HG03432 (cell line): ENCODE measurements around the gene RGS3.
"Not testable (repeated sequence)": the region's sequence is repeated elsewhere in the genome, so short reads cannot be mapped to it uniquely, and the experiment has no call there.

Experiments used
- ATAC-seq: cut with Tn5 transposase; IDR thresholded peaks from one replicate; pipeline ENCODE4 v1.9.1; 2021; ENCODE audit warnings: mild to moderate bottlenecking, moderate library complexity; ENCODE audit not compliant: unreplicated experiment

The RGS3 gene

DNA sequence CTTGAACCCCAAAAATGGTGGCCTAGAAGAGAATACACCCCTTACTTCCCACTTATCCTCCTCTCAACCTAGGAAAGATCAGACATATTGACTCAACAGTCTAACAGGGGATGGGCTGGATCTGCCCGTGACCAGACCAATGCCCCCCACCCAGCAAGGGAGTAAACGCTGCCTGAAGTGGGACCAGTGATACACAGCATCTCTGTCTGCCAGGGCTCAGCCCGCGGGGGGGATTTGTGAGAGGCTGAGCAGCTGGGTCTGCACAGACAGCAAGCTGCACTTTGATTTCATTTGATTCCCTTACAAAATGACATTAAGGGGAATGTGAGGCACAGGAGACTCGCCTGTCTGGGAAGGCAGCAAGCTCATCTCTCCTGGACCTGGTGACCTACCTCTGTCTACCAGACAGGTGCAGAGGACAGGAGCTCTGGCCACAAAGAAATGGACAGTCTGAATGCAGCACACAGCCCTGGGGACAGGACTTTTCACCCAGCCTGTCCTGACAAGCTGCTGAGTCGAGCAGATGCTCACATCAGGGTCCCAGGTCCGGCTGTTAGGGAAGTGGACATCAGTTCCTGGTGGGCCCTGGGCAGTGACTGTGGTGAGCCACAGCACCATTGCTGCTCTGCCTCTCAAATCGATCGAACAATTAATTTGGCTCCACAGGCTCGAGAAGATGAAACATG lies 79.9 kb downstream of the RGS3 start:
- no peak for ATAC-seq

DNA sequence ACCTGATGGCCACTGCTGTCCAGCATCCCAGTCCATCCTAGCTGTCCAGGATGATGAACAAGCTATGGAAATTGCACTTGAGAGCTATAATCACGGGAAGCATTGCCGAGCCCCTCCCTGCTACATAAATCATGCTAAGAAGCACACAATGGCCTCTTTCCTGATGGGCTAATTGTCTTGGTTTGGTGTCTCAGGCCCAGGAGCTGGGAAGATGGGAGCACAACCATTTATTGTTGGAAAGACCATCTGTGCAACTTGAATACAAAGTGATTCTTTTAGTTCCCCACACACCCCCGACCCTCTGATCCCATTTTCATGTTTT lies 80.4 kb downstream of the RGS3 start:
- no peak for ATAC-seq

DNA sequence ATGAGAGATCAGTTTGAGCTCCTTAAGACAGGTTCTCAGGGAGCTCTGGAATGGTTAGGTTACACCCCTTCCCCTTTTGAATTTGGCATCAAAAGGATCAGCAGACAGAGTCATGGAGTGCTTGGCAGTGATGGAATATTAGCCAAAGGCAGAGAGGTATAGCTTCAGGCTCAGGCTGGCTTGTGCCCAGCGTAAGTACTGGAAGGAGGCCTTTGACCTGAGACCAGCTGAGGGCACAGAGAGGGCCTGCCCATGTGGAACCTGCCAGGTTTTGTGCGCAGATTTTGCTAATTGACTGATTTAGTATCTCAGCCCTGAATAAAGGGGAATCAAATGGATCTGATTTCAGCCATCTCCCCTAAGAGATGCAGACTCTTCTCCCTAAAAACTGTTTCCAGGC lies 81.5 kb downstream of the RGS3 start:
- ATAC-seq: no peak

DNA sequence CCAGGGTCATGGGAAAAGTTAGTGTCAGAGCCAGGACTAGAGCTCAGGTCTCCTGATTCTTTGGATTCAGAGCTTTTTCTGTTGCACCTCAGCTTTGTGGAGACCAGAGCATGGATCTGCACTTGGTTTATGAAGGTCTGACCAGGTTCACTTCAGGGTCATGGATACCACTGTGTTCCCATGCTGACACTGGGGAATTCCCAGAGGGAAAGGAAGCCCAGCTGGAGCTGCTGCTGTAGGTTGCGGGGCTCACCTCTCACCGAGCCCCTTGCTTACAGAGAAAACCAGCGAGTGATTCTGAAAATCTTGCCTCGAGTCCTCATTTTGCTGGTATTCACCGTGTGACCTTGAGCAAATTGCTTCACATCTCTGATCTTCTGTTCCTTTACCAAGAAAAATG lies 83.0 kb downstream of the RGS3 start:
- ATAC-seq: no peak

DNA sequence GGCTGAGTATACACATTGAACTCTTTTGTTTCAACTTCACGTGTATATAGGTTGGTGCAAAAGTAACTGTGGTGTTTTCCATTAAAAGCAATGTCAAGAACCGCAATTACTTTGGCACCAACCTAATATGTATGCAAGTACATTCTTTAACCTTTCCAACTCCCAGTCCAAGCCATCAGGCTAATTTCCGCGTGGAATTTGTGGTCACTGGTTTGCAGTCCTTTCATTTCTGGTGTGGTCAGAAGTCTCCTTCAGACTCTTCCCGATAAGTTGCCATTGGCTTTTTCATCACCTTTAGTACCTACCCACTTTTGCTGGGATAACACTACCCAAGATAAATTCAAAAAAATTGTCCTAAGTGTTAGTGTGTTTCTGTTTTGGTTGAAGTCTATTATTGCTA lies 84.0 kb downstream of the RGS3 start:
- ATAC-seq: no peak

DNA sequence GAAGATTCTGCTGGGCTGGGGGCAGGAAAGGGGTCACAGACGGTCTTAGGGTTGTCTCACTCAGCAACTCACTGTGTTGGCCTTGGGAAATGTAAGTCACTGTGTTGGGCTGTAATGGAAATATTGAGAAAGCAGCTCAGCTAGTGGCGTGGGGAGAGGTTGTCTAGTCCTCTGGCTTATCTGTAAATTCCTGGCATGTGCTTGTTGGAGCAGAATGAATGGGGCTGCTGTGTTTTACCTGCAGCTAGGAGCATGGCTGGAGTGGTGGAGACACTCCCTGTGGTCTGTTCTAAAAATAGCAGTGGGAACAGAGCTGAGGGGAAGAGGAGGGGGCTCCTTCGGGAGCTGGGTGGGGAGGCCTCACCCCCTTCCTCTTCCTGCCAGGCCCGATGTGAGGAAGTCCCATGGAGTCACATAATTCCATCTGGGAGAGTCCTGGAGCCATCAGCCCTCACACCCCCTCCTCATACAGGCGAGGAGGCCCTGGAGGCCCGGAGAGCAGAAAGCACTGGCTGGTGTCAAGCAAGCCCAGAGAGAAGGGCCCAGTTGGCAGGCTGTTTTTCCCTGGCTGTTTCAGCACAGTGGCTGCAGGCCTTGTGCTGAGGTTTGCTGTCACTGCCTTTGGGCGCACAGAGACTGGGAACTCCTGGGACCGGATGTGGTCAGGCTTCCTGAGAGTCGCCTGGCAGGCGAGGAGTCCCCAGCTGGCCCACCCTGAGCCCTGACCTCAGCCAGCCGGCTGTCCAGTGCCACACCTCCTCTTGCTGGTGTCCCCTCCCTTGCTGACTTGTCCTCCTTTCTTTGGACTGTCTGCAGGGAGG lies 84.9 kb downstream of the RGS3 start:
- peak; percentile 61 for ATAC-seq

DNA sequence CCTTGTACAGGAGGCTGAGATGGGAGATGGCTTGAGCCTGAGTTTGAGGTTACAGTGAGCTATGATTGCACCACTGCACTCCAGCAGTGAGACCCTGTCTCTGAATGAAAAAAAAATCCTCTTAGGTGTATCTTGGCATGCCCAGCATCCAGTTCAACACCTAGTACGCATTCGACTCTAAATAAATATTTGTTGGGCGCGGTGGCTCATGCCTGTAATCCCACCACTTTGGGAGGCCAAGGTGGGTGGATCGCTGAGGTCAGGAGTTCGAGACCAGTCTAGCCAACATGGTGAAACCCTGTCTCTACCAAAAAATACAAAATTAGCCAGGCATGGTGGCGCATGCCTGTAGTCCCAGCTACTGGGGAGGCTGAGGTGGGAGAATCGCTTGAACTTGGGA lies 86.4 kb downstream of the RGS3 start:
- ATAC-seq: not testable (repeated sequence)

DNA sequence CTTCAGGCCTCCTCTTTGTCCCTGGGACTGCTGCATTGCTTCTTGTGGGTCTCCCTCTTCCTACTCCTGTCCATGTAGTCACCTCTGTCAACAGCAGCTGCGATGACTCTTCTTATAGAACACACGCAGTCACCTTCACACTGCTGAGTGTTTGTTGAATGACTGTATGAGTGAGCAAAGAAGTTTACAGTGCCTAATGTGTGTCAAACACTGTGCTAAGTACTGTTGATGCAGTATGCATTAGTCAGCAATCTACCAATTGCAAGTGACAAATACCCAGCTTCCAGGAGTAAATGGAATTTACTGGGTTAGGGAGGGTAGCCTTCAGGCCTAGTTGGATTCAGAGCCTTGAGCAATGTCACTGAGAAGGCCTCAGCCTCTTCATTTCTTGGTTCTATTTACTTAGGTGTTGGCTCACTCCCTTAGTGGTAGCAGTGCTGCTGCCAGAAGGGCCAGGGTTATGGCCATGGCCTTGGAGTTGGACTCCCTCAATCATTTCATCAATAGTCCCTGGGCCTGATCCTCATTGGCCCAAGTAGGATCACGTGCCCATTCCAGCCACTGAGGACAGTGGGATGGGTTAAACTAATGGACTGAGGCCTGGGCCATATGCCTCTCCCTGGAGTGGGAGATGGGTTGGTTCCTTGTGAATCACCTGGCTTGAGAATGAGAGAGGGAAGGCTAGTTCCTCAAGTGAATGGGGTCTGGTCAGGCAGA lies 93.5 kb downstream of the RGS3 start:
- ATAC-seq: no peak

DNA sequence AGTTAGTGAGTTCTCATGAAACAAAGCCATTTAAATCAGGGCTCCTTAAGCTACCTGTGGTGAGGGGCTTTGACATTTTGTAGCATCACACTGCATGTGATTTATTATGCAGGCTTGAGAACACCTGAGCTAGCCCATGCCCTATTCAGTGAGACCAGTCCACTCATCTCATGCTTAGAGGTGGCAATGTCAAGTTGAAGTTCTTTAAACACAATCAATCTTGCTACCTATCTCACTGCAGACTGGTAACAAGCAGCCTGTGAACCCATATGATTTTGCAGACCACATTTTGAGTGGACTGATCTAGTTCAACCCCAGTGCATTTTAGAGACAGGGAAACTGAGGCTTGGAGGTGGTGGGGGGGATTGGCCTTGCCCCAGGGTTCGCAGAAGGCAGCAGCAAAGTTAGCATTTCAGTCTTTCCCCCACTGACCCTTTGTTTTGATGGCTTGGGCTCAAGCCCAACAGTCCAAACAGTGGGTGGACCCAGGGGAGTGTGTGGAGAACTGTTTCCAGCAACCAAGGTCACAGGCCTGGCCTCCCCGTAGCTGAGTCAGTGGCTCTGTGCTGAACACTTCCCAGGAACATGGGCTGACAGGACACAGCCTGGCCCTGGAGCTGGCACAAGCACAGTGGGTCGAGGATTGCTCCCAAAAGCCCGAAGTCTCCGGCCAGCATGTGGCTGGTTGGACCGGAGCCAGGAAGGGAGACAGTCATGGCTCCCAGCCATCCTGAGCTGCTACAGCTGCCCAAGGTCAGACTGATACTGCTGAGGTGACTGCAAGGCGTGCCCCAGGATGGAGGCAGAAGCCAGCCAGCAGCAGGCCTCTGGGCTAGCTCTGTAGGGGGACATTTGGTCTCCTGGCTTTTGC lies 95.3 kb downstream of the RGS3 start:
- ATAC-seq: no peak

DNA sequence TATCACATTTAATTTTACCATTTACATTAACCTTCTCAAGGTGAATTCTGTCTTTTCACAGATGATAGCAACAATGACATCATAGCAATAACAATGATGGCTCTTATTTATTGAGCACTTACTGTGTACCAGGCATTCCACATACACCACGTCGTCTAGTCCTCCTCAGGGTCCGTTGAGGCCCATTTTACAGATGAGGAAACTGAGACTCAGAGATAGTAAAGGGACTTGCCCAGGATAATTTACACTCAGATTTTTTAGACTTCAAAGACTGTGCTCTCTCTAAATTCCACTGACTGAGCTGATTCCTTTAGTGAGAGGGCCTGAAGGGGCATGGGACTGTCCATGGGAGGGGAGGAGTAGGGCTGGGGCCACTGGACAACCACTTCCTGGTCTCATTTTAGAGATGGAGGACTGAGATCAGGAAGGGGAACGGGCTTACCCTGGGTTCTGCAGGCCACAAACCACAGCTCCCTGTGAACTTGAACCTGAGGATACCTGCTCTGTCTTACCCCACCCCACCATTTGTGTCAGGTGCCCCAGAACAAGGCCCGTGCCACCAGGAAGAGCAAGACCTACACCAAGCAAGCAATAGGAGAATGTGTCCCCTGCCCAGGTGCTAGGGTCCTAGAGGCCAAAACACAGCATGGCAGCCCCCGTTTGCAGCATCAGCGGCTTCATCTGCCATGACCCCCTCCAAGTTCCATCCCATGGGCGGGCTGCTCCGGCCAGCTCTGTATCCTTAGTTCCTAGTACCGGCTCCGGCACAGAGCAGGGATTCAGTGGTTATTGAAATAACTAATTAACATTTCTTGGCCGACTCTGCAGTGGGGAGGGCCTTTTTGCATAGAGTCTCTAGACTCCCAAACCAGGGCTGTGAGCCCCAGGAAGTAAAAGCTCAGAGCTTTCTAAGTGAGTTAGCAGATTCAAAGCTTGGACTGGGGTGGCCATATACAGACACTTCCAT lies 96.6 kb downstream of the RGS3 start:
- ATAC-seq: no peak

DNA sequence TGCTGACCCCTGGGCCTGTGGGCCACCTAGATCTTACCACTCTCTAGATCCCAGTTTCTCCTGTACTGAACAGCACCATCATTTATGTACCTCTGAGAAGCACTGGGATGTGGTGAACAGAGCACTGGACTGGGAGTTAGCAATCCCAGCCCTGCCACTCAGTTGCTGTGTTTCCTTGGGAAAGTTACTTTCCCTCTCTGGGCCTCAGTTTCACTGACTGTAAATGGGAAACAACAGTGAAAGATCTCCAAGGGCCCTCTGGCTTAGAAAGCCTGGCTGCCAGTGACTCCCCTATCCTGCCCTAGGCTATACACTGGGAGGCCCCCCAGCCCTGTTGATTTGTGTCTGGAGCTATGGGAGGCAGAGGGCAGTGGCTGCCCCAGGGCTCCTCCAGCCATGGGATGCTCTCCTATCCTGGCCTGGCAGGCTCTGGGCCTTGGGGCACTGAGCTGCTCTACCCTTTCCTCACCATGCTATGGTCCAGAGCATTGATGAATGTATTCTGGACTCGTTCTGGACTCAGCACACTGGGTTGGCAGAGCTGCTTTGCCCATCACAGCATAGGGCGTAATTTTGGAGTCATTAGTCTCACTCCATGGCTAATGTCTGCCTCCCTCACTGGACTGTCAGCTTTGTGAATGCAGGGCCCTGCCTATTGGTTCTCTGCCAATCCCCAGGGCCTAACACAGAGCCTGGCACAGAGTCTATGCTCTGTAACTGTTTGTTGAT lies 99.3 kb downstream of the RGS3 start:
- no peak for ATAC-seq

DNA sequence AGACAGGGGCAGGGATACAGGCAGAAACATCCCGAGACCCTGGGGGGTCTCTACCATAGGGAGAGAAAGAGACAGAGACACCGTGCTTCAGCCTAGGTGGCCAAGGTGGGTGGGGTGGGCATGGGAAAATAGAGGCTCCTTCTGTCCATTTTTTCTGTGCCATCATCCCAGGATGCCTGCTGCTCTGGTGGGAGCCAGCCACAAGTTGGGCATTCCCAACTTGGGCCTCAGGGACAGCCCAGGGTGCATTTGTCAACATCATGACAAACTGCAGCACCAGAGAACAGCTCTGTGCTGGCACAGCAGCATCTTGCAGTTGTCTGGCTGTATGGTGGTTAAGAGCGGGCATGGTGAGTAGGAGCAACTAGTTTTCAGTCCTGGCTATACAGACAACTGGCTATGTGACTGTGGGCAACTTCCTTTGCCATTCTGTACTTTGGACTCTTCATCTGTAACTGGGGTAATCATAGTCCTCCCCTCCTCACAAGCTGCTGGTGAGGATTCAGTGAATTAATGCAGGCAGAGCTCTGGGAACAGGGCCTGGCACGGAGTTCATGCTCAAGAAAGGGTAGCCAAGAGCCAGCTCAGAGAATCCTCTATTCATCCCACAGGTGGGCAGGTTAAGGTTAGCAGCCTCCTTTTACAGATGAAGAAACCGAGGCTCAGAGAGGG lies 100.4 kb downstream of the RGS3 start:
- ATAC-seq: no peak

DNA sequence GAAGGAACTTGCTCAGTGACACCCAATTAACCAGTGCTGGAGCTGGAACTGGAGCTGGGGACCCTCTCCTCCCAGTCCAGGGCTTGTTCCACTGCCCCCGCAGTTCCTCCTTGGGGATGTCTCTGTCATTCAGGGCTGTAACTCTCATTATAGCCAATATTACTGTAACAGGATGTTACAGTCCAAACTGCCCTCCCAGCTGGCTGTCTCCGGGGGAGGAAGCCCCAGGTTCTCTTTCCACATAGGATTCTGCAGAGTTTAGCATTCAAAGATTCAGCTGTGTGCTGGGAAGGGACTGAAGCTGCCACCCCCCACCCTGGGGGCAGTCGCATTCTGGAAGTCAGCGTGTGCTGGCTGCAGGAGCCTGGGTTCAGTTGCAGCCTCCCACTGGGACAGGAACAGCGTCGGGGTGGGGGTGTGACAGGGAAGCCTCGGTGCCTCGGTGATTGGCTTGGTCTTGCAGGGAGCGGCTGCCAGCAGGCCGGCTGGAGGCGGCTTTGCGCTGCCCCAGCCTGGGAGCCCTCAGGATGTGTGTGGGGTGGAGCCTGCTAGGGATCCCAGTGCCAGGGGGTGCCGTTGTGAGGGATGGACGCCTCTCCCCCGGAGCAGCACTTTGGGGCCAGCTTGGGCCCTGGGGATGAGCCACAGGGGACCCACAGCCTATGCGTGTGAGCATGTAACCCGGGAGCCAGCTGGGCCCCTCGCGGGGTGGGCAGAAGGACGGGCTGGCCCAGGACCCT lies 101.1 kb downstream of the RGS3 start:
- no peak for ATAC-seq

DNA sequence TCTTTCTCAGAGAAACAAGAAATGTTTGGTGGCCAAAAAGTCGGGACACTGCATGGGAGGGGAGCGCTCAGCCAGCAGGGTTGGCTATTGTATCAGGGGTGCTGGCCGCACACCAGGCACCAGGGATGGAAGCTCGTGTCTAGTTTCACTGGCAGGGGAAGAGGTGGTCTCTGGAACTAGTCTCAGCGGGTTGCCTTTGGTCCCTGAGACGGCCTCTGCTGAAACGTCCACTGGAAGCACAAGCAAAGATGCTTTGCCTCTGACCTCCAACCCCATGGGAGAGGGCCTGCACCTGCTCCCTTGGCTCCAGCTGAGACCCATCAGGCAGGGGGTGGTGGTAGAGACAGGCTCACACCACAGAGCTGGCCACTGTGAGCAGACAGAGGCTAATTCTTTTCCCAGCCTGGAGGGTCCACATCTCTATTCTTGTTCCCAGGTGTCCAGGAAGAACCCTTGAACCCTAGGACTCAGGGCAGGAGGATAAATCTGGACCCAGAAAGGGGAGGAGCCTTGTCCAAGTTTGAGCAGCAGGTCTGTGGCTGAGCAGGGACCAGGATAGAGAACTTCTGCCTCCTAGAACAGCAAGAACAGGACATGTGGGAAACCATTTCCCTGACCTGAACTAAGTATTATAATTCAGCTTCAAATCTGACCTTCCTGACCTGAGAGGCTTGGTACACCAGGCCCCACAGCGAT lies 102.6 kb downstream of the RGS3 start:
- ATAC-seq: no peak

DNA sequence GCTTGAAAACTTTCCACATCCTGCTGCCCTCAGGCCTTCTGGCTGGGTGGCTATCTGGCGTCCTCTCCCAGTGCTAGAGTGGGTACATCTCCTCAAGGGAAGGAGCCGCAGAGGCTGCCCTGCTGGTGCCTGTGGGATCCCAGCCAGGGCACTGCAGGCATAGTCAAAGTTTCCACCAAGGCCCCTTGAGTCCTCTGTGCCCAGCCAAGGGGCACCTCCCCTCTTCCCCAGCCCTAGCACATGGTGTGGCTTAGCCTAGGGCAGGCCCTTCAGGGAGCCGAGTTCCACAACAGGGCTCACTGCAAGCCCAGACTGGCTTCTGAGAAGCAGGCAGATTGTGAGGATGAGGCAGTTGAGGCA lies 103.2 kb downstream of the RGS3 start:
- ATAC-seq: no peak

DNA sequence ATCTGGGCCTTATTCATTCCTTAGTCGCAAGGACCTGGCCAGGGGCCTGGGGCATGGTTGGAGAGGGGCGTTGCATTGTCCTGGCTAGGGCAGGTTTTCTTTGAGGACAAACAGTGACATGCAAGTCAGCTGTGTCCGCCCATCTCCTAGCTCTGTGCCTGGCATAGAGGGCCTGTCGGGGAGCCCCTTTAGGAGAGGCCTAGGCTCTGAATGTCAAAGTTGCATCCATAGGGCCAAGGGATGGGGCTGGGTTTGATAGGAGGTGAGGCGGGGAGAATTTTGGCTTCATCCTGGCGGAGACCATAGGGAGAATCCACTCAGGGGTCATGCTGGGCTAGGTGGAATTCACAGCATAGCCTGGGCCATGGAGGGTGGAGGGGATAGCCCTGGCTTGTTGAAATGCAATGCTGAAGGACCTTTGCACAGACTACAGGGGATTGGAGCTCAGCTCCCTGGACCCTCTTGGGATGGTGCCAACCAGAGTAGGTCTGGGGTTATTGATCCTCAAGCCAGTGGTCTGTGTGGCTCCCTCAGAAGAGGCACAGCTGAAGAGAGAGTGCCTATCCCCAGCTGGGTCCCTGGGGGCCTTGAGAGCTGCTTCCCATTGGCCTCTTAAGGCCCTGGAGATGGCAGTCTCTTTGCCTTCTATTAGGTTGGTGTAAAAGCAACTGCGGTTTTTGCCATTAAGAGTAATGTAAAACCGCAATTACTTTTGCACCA lies 104.0 kb downstream of the RGS3 start:
- no peak for ATAC-seq

DNA sequence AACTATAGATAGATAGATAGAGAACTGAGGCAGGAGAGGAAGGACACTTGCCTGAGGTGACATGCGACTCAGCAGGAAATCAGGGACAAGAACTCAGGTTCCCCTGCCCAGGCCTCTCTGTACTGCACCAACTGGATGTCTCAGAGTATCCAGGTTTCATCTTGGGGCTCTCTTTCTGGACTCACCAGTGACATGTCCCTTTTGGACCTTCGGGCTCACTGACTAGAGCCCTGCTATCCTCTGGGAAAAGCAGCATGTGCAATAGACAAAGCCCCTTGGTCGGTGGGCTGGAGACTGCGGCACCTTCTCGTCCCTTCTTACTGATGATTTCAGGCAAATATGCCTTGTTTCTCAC lies 104.5 kb downstream of the RGS3 start:
- ATAC-seq: no peak
